ENCODE measurements around the gene PCYT1B. TPM values are rescaled to one million over a fixed set of nuclear protein-coding genes. Genes with fewer than 3 reads are reported as not detected.

The PCYT1B gene
- polyA plus RNA-seq, 3 donors, result 0.15 TPM; not detected in 2

- Histone ChIP-seq H3K27me3 (ENCODE audit: control insufficient read depth in 2 of 2, insufficient read depth in 2 of 2, low read length in 2 of 2) (no peaks in the 10 kb centered on the region), H3K79me2 (ENCODE audit: insufficient read depth, low read length) (no peaks in the 10 kb centered on the region), H3K9me3 (replicated peaks in 1 of 2; ENCODE audit: control insufficient read depth in 1 of 2, insufficient read depth in 1 of 2, low read length in 2 of 2) (no peaks in the 10 kb centered on the region), H3K9ac (ENCODE audit: insufficient read depth, low read length, poor library complexity, severe bottlenecking) (no peak overlapping the region), H3K36me3 (replicated peaks in 1 of 2; ENCODE audit: control insufficient read depth in 1 of 2, insufficient read depth in 2 of 2, low read length in 2 of 2) (peaks cover 13 to 73% of the 10 kb centered on the region in 2 donors), H3K4me3 (replicated peaks in 1 of 3; ENCODE audit: low read depth in 2 of 3, low read length in 3 of 3) (no peak overlapping the region), H4K20me1 (ENCODE audit: insufficient read depth, low read length) (no peaks in the 10 kb centered on the region), H3K4me1 (ENCODE audit: control insufficient read depth in 1 of 2, insufficient read depth in 2 of 2, low read length in 2 of 2) (no peaks in the 10 kb centered on the region), H3K4me2 (replicated peaks; ENCODE audit: extremely low read depth, low read length, poor library complexity, severe bottlenecking) (no peak overlapping the region), H2AFZ (ENCODE audit: insufficient read depth, low read depth, low read length, poor library complexity, severe bottlenecking) (no peak overlapping the region), H3K27ac (ENCODE audit: low read depth in 1 of 2, low read length in 2 of 2) (no peak overlapping the region)
- Mint-ChIP-seq H3K27me3 (ENCODE audit: low read depth in 3 of 3) (peaks cover 0 to 13% (median 0%) of the 10 kb centered on the region in 3 donors), H3K4me1 (no peaks in the 10 kb centered on the region), H3K36me3 (peaks cover 46 to 57% of the 10 kb centered on the region in 2 donors), H3K9me3 (peaks cover 0 to 3% (median 0%) of the 10 kb centered on the region in 7 donors), H3K4me3 (no peak overlapping the region), H3K27ac (peak overlapping the region in 1 of 7 donors; percentile 41)
- no CpG with 5 or more reads among the region's 8 CpGs for WGBS (ENCODE audit: insufficient coverage)
- intact Hi-C loops (cut with micrococcal nuclease), result no loop called here
- DNase-seq, result no peak
- TF ChIP-seq CTCF (IDR thresholded peaks at IDR 0.05), result no peak
These were observed 138.8 kb downstream of the PCYT1B start for GRCh38 chrX:24508375-24508774.

Small RNAs within 50 kb of the gene (small RNA-seq; reads per million reads assigned to genes)
- not detected for gene SNRPEP9 (ENCODE audit: insufficient read length, low read depth)

Other genes with a start within 250 kb of the PCYT1B start
- 10 to 100 TPM; 12.2 to 34.0 (median 32.6) TPM for gene PDK3, start 182.1 kb downstream of the PCYT1B start, polyA plus RNA-seq
- gene POLA1, start 46.6 kb upstream of the PCYT1B start, polyA plus RNA-seq, result 1 to 10 TPM; 1.2 to 1.4 (median 1.3) TPM

All from CD14-positive monocyte (primary cell).